HG02870 (cell line): ENCODE data around the gene ENPP4.
"Not testable (repeated sequence)": the region's sequence is repeated elsewhere in the genome, so short reads cannot be mapped to it uniquely, and the experiment has no call there.

ENCODE experiments used
- ATAC-seq: cut with Tn5 transposase; IDR thresholded peaks from one replicate; pipeline ENCODE4 v1.9.1; 2021; ENCODE audit warnings: mild to moderate bottlenecking, moderate library complexity; ENCODE audit not compliant: unreplicated experiment

ENPP4 gene

GRCh38 chr6:46130666-46131065 lies 877 bp downstream of the ENPP4 start:
- no peak for ATAC-seq

DNA sequence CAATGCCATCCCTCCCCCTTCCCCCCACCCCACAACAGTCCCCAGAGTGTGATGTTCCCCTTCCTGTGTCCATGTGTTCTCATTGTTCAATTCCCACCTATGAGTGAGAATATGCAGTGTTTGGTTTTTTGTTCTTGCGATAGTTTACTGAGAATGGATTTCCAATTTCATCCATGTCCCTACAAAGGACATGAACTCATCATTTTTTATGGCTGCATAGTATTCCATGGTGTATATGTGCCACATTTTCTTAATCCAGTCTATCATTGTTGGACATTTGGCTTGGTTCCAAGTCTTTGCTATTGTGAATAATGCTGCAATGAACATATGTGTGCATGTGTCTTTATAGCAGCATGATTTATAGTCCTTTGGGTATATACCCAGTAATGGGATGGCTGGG lies 1.5 kb downstream of the ENPP4 start:
- ATAC-seq, result not testable (repeated sequence)

- no peak for ATAC-seq
Measured at GRCh38 chr6:46134216-46134615, 4.4 kb downstream of the ENPP4 start.

GRCh38 chr6:46135176-46135575 lies 5.4 kb downstream of the ENPP4 start:
- no peak for ATAC-seq

- ATAC-seq, result no peak
Measured at GRCh38 chr6:46136831-46137230, 7.0 kb downstream of the ENPP4 start.

GRCh38 chr6:46137387-46137786 lies 7.6 kb downstream of the ENPP4 start:
- ATAC-seq, result peak; percentile 43

DNA sequence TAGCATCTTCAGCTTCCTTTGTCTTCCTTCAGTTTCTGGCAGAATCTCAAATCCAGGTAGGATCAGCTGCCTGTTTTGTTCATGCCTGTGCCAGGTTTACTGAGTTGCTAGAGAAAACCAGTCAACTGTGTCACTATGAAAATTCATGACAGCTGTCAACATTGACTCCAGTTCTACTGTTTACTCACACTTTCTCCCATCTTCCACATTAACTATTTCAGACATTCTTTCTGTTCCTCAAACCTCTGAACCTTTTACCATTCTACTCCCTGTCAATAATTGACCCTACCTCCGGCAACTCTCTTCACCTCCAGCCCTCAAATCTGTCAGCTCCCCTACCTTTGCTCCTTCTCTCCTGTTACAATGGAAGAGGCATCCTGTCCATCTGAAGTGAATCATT lies 8.5 kb downstream of the ENPP4 start:
- peak; percentile 63 for ATAC-seq

DNA sequence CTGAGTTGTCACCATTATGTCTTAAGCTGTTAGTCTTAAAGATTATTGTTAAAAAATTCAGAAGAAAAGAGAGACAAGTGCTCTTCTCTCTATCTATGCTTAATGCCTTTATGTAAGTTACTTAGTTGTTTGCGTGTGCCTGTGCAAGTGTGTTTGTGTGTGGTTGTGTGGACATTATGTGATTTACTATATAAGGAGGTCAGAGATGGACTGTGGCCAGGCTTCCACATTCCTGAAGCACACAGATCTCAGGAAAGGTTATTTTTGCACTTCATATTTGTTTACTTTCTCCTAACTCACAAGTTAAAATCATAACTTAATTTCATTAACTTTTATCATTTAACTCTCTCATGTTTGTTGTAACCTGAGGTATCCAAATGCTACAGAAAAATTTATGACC lies 14.5 kb downstream of the ENPP4 start:
- no peak for ATAC-seq

DNA sequence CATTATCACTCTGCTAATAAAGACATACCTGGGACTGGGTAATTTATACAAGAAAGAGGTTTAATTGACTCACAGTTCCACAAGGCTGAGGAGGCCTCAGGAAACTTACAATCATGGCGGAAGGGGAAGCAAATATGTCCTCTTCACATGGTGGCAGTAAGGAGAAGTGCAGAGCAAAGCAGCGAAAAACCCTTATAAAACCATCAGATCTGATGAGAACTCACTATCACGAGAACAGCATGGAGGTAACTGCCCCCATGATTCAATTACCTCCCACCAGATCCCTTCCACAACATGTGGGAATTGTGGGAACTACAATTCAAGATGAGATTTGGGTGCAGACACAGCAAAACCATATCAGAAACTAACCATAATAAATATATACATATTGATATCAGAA lies 19.3 kb downstream of the ENPP4 start:
- ATAC-seq, result not testable (repeated sequence)

GRCh38 chr6:46156701-46157100 lies 26.9 kb downstream of the ENPP4 start:
- ATAC-seq, result no peak

DNA sequence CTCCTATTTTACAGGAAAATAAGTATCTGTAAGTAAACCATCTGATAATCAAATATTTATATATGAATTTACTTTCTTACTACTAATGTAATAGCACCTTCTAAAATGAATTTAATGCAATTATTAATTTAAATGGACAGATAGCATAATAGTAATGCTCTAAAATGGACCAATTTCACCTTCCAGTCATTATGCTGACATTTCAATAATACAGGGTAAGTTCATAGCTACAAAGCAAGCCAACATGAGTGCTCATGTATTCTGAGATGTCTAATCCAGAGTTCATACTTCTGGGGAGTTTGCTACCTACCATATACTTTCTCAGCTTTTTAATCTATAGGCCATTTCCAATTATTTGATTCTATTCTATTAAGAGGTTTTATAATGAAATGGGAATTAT lies 29.4 kb downstream of the ENPP4 start:
- no peak for ATAC-seq

GRCh38 chr6:46160102-46160501 lies 30.3 kb downstream of the ENPP4 start:
- no peak for ATAC-seq

GRCh38 chr6:46170357-46171289 lies 40.8 kb downstream of the ENPP4 start, which contains the start of gene ENPP5:
TSS of gene ENPP5 (minus strand) at chr6:46170980. CDS start at chr6:46168262, 2,718 bp downstream.
- peak; percentile 84 for ATAC-seq

DNA sequence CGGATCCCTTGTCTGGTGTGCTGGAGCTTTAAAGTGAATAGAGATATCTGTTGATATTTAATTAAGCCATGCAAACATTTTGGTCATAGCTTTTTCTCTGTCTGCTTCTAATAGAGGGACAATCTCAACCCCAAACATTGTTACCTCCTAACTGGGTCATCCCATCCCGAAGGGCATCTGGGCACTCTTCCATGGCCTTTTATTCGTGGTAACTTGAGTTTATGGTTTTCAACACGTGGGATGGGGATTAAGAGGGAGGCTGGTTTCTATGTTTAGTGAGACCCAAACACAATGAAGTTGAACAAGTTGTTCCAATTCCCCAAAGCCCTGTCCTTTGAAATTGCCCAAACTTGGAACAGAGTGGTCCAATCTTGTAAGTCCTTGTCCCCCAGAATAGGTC lies 42.4 kb downstream of the ENPP4 start:
- ATAC-seq, result no peak

GRCh38 chr6:46174904-46175303 lies 45.1 kb downstream of the ENPP4 start:
- no peak for ATAC-seq

DNA sequence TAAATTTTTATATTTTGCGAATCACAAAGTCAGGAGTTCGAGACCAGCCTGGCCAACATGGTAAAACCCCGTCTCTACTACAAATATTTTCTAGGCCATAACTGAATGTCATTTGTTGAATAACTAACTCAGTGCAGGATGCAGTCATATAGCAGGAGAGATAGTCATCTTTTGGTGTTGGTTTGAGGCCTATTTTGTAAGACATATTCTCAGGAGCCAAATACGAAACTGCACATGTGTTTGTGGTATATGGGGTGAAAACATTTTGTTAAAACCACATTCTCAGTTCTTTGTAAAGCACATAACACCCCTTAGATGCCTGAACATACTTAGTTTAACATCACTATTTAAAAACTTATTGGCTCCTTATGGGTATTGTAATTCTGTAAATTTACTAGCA lies 45.7 kb downstream of the ENPP4 start:
- peak; percentile 78 for ATAC-seq

DNA sequence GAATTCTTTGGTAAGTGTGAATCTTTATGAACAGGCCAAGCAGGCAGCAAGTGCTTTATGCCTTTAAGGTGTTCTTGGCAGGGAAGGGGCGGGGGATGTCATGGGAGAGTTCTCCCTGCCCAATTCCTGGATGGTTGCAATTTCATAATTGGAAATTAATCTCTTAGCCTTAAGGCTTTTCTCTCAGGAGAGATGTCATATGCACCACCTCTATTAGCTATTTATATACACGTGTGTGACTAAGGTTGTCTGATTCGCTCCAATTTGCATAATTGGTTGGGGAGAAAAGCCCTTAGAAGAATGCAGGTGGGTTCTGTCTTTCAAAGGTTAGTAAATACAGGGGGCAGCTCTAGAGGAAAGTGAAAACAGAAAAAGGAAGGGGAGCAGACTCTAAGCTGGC lies 46.2 kb downstream of the ENPP4 start:
- ATAC-seq, result peak; percentile 44

GRCh38 chr6:46184114-46184513 lies 54.3 kb downstream of the ENPP4 start:
- no peak for ATAC-seq

- ATAC-seq, result no peak
Measured at GRCh38 chr6:46186583-46186982, 56.8 kb downstream of the ENPP4 start.

DNA sequence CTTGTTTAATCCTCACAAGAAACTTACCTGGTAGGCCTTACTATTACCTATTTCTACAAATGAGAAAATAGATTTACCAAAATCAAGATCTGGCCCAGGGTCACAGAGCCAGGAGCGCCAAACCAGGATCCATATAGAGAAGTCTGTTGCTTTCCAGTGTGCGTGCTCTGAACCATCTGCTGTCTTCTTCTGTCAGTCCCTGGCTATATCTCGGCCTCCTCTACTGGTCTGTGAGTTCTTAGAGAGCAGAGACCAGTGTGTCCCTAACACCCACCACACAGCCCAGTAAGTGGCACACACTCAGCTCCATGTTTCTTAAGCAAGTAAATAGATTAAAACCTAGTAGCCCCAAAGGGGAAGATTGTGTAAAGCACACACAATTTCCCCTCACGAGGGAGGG lies 59.9 kb downstream of the ENPP4 start:
- ATAC-seq, result no peak

GRCh38 chr6:46190889-46191288 lies 61.1 kb downstream of the ENPP4 start:
- no peak for ATAC-seq

GRCh38 chr6:46191961-46192360 lies 62.2 kb downstream of the ENPP4 start:
- no peak for ATAC-seq
